ENCODE measurements around the gene COL28A1. TPM values are rescaled to one million over a fixed set of nuclear protein-coding genes. Genes with fewer than 3 reads are reported as not detected.

Gene COL28A1
- total RNA-seq, 1 donor = under 0.01 TPM

DNA sequence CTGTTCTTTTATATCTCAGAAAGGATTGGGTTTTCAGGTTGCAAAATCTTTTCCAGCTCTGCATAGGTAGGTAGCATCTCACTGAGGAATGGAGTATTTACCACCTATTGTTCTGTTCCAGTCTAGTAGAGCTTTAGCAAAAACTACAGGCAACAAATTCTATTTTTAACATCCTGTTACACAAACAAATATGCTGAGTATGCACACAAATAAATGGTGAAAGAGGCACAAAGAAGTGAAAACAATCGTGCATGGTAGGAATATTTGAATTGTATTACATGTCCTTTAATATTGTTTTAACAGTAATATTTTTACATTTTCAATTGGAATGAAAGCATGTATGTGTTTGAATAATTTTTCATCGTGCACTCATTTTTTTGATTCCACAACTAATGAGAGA, 16.5 kb upstream of the COL28A1 start:
- no peak overlapping the region for H3K4me3 ChIP-seq (ENCODE audit: low read depth, low read length)
- TF ChIP-seq, protein P1, sequence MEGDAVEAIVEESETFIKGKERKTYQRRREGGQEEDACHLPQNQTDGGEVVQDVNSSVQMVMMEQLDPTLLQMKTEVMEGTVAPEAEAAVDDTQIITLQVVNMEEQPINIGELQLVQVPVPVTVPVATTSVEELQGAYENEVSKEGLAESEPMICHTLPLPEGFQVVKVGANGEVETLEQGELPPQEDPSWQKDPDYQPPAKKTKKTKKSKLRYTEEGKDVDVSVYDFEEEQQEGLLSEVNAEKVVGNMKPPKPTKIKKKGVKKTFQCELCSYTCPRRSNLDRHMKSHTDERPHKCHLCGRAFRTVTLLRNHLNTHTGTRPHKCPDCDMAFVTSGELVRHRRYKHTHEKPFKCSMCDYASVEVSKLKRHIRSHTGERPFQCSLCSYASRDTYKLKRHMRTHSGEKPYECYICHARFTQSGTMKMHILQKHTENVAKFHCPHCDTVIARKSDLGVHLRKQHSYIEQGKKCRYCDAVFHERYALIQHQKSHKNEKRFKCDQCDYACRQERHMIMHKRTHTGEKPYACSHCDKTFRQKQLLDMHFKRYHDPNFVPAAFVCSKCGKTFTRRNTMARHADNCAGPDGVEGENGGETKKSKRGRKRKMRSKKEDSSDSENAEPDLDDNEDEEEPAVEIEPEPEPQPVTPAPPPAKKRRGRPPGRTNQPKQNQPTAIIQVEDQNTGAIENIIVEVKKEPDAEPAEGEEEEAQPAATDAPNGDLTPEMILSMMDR (IDR thresholded peaks at IDR 0.05; ENCODE audit: insufficient read depth, low read depth, low read length) = no peak
- DNase-seq (ENCODE audit: low read depth) = no peak

- DNase-seq (ENCODE audit: low read depth) = no peak
- TF ChIP-seq, protein P1 (IDR thresholded peaks at IDR 0.05; ENCODE audit: insufficient read depth, low read depth, low read length) = no peak
- H3K4me3 ChIP-seq (ENCODE audit: low read depth, low read length) = no peak overlapping the region
These were observed 15.0 kb upstream of the COL28A1 start for GRCh38 chr7:7550663-7551062.

DNA sequence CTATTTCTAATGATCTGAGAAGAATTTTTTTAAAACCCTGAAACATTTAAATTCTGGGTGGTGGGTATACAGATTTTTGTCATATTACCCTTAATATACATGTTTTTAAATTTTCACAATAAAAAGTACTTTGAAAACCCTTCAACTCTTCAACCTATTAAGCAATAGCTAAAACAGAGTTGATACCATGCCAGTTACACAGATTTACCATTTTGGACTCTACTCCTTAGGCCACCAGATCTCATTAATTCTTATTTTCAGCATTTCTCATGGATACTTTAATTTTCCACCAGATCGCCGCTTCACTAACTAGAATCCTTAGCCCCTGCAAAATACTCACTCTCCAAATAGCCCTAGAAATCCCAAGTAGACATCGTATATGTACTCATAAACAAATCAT, 12.7 kb upstream of the COL28A1 start:
- no peak overlapping the region for H3K4me3 ChIP-seq (ENCODE audit: low read depth, low read length)
- TF ChIP-seq, protein P1 (IDR thresholded peaks at IDR 0.05; ENCODE audit: insufficient read depth, low read depth, low read length) = no peak
- no peak for DNase-seq (ENCODE audit: low read depth)

GRCh38 chr7:7542251-7542835, 6.7 kb upstream of the COL28A1 start:
- no peak overlapping the region for H3K4me3 ChIP-seq (ENCODE audit: low read depth, low read length)
- TF ChIP-seq, protein P1 (IDR thresholded peaks at IDR 0.05; ENCODE audit: insufficient read depth, low read depth, low read length) = no peak
- DNase-seq (ENCODE audit: low read depth) = no peak

- TF ChIP-seq, protein P1 (IDR thresholded peaks at IDR 0.05; ENCODE audit: insufficient read depth, low read depth, low read length) = no peak
- H3K4me3 ChIP-seq (ENCODE audit: low read depth, low read length) = no peak overlapping the region
- no peak for DNase-seq (ENCODE audit: low read depth)
These were observed 4.0 kb upstream of the COL28A1 start for GRCh38 chr7:7539711-7540110.

DNA sequence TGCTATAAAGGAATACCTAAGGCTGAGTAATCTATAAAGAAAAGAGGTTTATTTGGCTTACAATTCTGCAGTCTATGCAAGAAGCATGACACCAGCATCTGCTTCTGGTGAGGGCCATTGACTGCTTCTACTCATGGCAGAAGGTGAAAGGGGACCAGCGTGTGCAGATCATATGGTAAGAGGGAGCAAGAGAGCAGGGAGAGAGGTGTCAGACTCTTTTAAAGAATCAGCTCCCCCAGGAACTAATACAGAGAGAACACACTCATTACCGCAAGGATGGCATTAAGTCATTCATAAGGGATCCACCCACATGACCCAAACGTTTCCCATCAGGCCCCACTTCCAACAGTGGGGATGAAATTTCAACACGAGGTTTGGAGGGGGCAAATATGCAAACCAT, 3.5 kb upstream of the COL28A1 start:
- H3K4me3 ChIP-seq (ENCODE audit: low read depth, low read length) = no peak overlapping the region
- TF ChIP-seq, protein P1 (IDR thresholded peaks at IDR 0.05; ENCODE audit: insufficient read depth, low read depth, low read length) = no peak
- DNase-seq (ENCODE audit: low read depth) = no peak

- DNase-seq (ENCODE audit: low read depth) = no peak
- no peak overlapping the region for H3K4me3 ChIP-seq (ENCODE audit: low read depth, low read length)
- TF ChIP-seq, protein P1 (IDR thresholded peaks at IDR 0.05; ENCODE audit: insufficient read depth, low read depth, low read length) = no peak
These were observed 2.0 kb upstream of the COL28A1 start for GRCh38 chr7:7537711-7538110.

Data from fibroblast of villous mesenchyme (primary cell).